ENCODE measurements around the gene PCSK6.

PCSK6 gene

GRCh38 chr15:101489599-101490407 lies at the start of gene PCSK6:
PCSK6 (minus strand) TSS chr15:101489707; CDS start chr15:101489670, 37 bp downstream.
- no peak for DNase-seq

GRCh38 chr15:101538996-101539395 lies 49.5 kb upstream of the PCSK6 start:
- no peak for DNase-seq

- DNase-seq = no peak
These were observed 48.7 kb upstream of the PCSK6 start for GRCh38 chr15:101538177-101538576.

GRCh38 chr15:101537483-101538080 lies 48.1 kb upstream of the PCSK6 start:
- no peak for DNase-seq

- no peak for DNase-seq
These were observed 47.4 kb upstream of the PCSK6 start for GRCh38 chr15:101536875-101537405.

GRCh38 chr15:101536166-101536874 lies 46.8 kb upstream of the PCSK6 start:
- DNase-seq = no peak

- DNase-seq = no peak
These were observed 45.8 kb upstream of the PCSK6 start for GRCh38 chr15:101535170-101535902.

GRCh38 chr15:101534376-101534970 lies 45.0 kb upstream of the PCSK6 start:
- no peak for DNase-seq

- DNase-seq = no peak
These were observed 44.0 kb upstream of the PCSK6 start for GRCh38 chr15:101533371-101534140.

GRCh38 chr15:101532865-101533264 lies 43.4 kb upstream of the PCSK6 start:
- DNase-seq = no peak

- no peak for DNase-seq
These were observed 41.7 kb upstream of the PCSK6 start for GRCh38 chr15:101531170-101531569.

GRCh38 chr15:101530224-101530958 lies 40.9 kb upstream of the PCSK6 start:
- DNase-seq = no peak

- no peak for DNase-seq
These were observed 39.4 kb upstream of the PCSK6 start for GRCh38 chr15:101528917-101529299.

- no peak for DNase-seq
These were observed 38.8 kb upstream of the PCSK6 start for GRCh38 chr15:101528108-101528916.

GRCh38 chr15:101526890-101527289 lies 37.4 kb upstream of the PCSK6 start:
- DNase-seq = no peak

- DNase-seq = no peak
These were observed 36.9 kb upstream of the PCSK6 start for GRCh38 chr15:101526442-101526841.

GRCh38 chr15:101526021-101526420 lies 36.5 kb upstream of the PCSK6 start:
- DNase-seq = no peak

GRCh38 chr15:101525087-101525669 lies 35.7 kb upstream of the PCSK6 start:
- DNase-seq = no peak

GRCh38 chr15:101523560-101523940 lies 34.0 kb upstream of the PCSK6 start:
- DNase-seq = no peak

Measured in activated T-cell treated with anti-CD3 and anti-CD28 coated beads, Interleukin-2, amount 50 U/mL, for 1 hour (primary cell).